GM12872 (cell line): ENCODE measurements around the gene VWA5B2.

ENCODE experiments used
- CTCF ChIP-seq: IDR thresholded peaks from 3 replicates; pipeline ENCODE4 v1.5.1; 2011; ENCODE audit warnings: low read depth, mild to moderate bottlenecking, low read length, moderate library complexity; ENCODE audit not compliant: insufficient read depth

VWA5B2 gene

GRCh38 chr3:184234671-184235380, 5.4 kb downstream of the VWA5B2 start:
- TF ChIP-seq CTCF, result no peak

- TF ChIP-seq CTCF, result no peak
These were observed 6.1 kb downstream of the VWA5B2 start for GRCh38 chr3:184235381-184236032.

- TF ChIP-seq CTCF, result no peak
These were observed 6.6 kb downstream of the VWA5B2 start for GRCh38 chr3:184236033-184236410.

GRCh38 chr3:184236636-184237035, 7.3 kb downstream of the VWA5B2 start:
- no peak for TF ChIP-seq CTCF

GRCh38 chr3:184237211-184237610, 7.8 kb downstream of the VWA5B2 start:
- no peak for TF ChIP-seq CTCF

GRCh38 chr3:184237807-184238206, 8.4 kb downstream of the VWA5B2 start:
- TF ChIP-seq CTCF, result no peak

- TF ChIP-seq CTCF, result no peak
These were observed 8.9 kb downstream of the VWA5B2 start for GRCh38 chr3:184238246-184238818.
